IMR-90 (cell line): Measurements from ENCODE around the gene RPS10. TPM values are rescaled to one million over a fixed set of nuclear protein-coding genes. Genes with fewer than 3 reads are reported as not detected.

Source experiments
- ATAC-seq: fragments of 200-7000 bp; cut with Tn5 transposase; 2 replicates; pipeline ENCODE4 v1.9.1; 2020; ENCODE audit warnings: low read depth, mild to moderate bottlenecking, moderate library complexity
- BruUV-seq: library from RNA; stranded (reverse); fragments of 400-500 nt; replicated peaks from 2 replicates; lab custom pipeline; 2021; lab: Mats Ljungman, UMichigan
- CTCF ChIA-PET: fragments of 300-600 bp; formaldehyde crosslinking; extraction: SDS; loops from one replicate; lab custom pipeline; 2021; ENCODE audit warnings: antibody characterized with exemption; lab: Yijun Ruan, JAX
- POLR2A ChIA-PET: fragments of 300-600 bp; sonication (Branson Sonifier 250); formaldehyde crosslinking; loops from one replicate; lab custom pipeline; 2022; ENCODE audit warnings: antibody characterized with exemption; ENCODE audit not compliant: unreplicated experiment; lab: Charles Lee
- DNase-seq: peaks from one replicate; pipeline ENCODE4 v3.0.0; 2013
- H2AFZ ChIP-seq: replicated peaks from 2 replicates; pipeline ENCODE3; 2013; ENCODE audit warnings: low read length, mild to moderate bottlenecking; ENCODE audit not compliant: poor library complexity
- H2AK5ac ChIP-seq: 2 replicates; pipeline ENCODE4 v1.6.1; 2013; ENCODE audit warnings: low read depth, low read length, inconsistent platforms
- H2AK9ac ChIP-seq: replicated peaks from 2 replicates; pipeline ENCODE3; 2013; ENCODE audit warnings: mild to moderate bottlenecking, low read depth, low read length, moderate library complexity; ENCODE audit not compliant: poor library complexity
- H2BK120ac ChIP-seq: 2 replicates; pipeline ENCODE4 v1.6.1; 2013; ENCODE audit warnings: low read depth, low read length, inconsistent platforms
- H2BK15ac ChIP-seq: 3 replicates; pipeline ENCODE4 v1.6.1; 2013; ENCODE audit warnings: low read depth, low read length, inconsistent platforms
- H2BK20ac ChIP-seq: 2 replicates; pipeline ENCODE4 v1.6.1; 2013; ENCODE audit warnings: low read depth, mild to moderate bottlenecking, inconsistent platforms, low read length, moderate library complexity
- H2BK5ac ChIP-seq: 2 replicates; pipeline ENCODE4 v1.6.1; 2013; ENCODE audit warnings: mild to moderate bottlenecking, low read depth, low read length, inconsistent platforms; ENCODE audit not compliant: poor library complexity, severe bottlenecking
- H3K14ac ChIP-seq: replicated peaks from 2 replicates; pipeline ENCODE4 v1.6.1; 2013; ENCODE audit warnings: low read depth, low read length, inconsistent platforms
- H3K18ac ChIP-seq: 2 replicates; pipeline ENCODE4 v1.6.1; 2013; ENCODE audit warnings: low read depth, low read length, control low read depth
- H3K23ac ChIP-seq: 2 replicates; pipeline ENCODE4 v1.6.1; 2013; ENCODE audit warnings: low read depth, low read length, inconsistent platforms
- H3K27ac ChIP-seq: 2 replicates; pipeline ENCODE4 v1.5.1; 2013; ENCODE audit warnings: mild to moderate bottlenecking, control low read depth, low read length; ENCODE audit not compliant: insufficient read depth
- H3K27me3 ChIP-seq: 2 replicates; pipeline ENCODE4 v1.6.1; 2013; ENCODE audit warnings: low read length; ENCODE audit not compliant: control insufficient read depth, insufficient read depth
- H3K36me3 ChIP-seq: 2 replicates; pipeline ENCODE4 v1.6.1; 2013; ENCODE audit warnings: low read length, mixed read lengths; ENCODE audit not compliant: control insufficient read depth, insufficient read depth
- H3K4ac ChIP-seq: 2 replicates; pipeline ENCODE4 v1.6.1; 2013; ENCODE audit warnings: low read depth, low read length, inconsistent platforms
- H3K4me1 ChIP-seq: 2 replicates; pipeline ENCODE4 v1.6.1; 2013; ENCODE audit warnings: low read length, mixed read lengths; ENCODE audit not compliant: control insufficient read depth, insufficient read depth
- H3K4me2 ChIP-seq: 2 replicates; pipeline ENCODE4 v1.6.1; 2013; ENCODE audit warnings: low read depth, mild to moderate bottlenecking, control low read depth, low read length, moderate library complexity
- H3K4me3 ChIP-seq: 2 replicates; pipeline ENCODE4 v1.5.1; 2013; ENCODE audit warnings: low read depth, mild to moderate bottlenecking, control low read depth, low read length, moderate library complexity; ENCODE audit not compliant: insufficient read depth
- H3K56ac ChIP-seq: 2 replicates; pipeline ENCODE4 v1.6.1; 2013; ENCODE audit warnings: low read length, inconsistent platforms; ENCODE audit not compliant: insufficient read depth; ENCODE audit errors: extremely low read depth
- H3K79me1 ChIP-seq, 2 experiments: 2 replicates each; pipeline ENCODE4 v1.6.1; 2013; ENCODE audit warnings: low read length in 2 of 2, inconsistent platforms in 1 of 2, low read depth in 1 of 2
- H3K9ac ChIP-seq: 2 replicates; pipeline ENCODE4 v1.6.1; 2013; ENCODE audit warnings: low read depth, low read length, control low read depth
- H3K9me1 ChIP-seq: 2 replicates; pipeline ENCODE4 v1.6.1; 2013; ENCODE audit warnings: low read length, inconsistent platforms; ENCODE audit not compliant: insufficient read depth
- H3K9me3 ChIP-seq: 2 replicates; pipeline ENCODE4 v1.6.1; 2013; ENCODE audit warnings: low read length; ENCODE audit not compliant: control insufficient read depth, insufficient read depth
- H4K20me1 ChIP-seq: 2 replicates; pipeline ENCODE4 v1.6.1; 2013; ENCODE audit warnings: low read length, inconsistent platforms; ENCODE audit not compliant: insufficient read depth
- H4K5ac ChIP-seq: 2 replicates; pipeline ENCODE4 v1.6.1; 2013; ENCODE audit warnings: mild to moderate bottlenecking, low read depth, low read length, control low read depth
- H4K8ac ChIP-seq, 2 experiments: 2 replicates each; pipeline ENCODE4 v1.6.1; 2013; ENCODE audit warnings: low read depth in 2 of 2, low read length in 2 of 2, control low read depth in 1 of 2, inconsistent platforms in 1 of 2
- H4K91ac ChIP-seq: 2 replicates; pipeline ENCODE4 v1.6.1; 2013; ENCODE audit warnings: low read depth, low read length, inconsistent platforms; ENCODE audit not compliant: insufficient read depth
- BHLHE40 ChIP-seq: fragments of 150-350 bp; IDR thresholded peaks from 2 replicates; pipeline ENCODE4 v1.6.1; 2016; ENCODE audit warnings: mild to moderate bottlenecking, low read depth, low read length
- CEBPB ChIP-seq: IDR thresholded peaks from 2 replicates; pipeline ENCODE4 v1.6.1; 2012; ENCODE audit warnings: low read depth, low read length, improper control_type of control experiment
- CHD1 ChIP-seq: IDR thresholded peaks from 2 replicates; pipeline ENCODE4 v1.6.1; 2012; ENCODE audit warnings: low read depth, low read length, improper control_type of control experiment
- FOS ChIP-seq: fragments of 150-350 bp; IDR thresholded peaks from 2 replicates; pipeline ENCODE4 v1.6.1; 2016; ENCODE audit warnings: low read depth, low read length
- MAFK ChIP-seq: IDR thresholded peaks from 2 replicates; pipeline ENCODE4 v1.6.1; 2012; ENCODE audit warnings: low read depth, low read length, improper control_type of control experiment
- MXI1 ChIP-seq: IDR thresholded peaks from 2 replicates; pipeline ENCODE4 v1.6.1; 2012; ENCODE audit warnings: low read depth, mild to moderate bottlenecking, low read length, moderate library complexity, borderline replicate concordance
- NFE2L2 ChIP-seq: fragments of 150-350 bp; IDR thresholded peaks from 2 replicates; pipeline ENCODE4 v1.6.1; 2016; ENCODE audit warnings: low read depth, mild to moderate bottlenecking, low read length
- POLR2A ChIP-seq: IDR thresholded peaks from 2 replicates; pipeline ENCODE4 v1.6.1; 2012; ENCODE audit warnings: mild to moderate bottlenecking, low read depth, low read length
- RCOR1 ChIP-seq: IDR thresholded peaks from 2 replicates; pipeline ENCODE4 v1.6.1; 2012; ENCODE audit warnings: mild to moderate bottlenecking, low read length, improper control_type of control experiment; ENCODE audit not compliant: insufficient replicate concordance
- RFX5 ChIP-seq: IDR thresholded peaks from 2 replicates; pipeline ENCODE4 v1.8.0; 2012; ENCODE audit warnings: low read depth, mild to moderate bottlenecking, low read length, moderate library complexity
- SMC3 ChIP-seq: fragments of 150-350 bp; IDR thresholded peaks from 2 replicates; pipeline ENCODE4 v1.6.1; 2016; ENCODE audit warnings: low read depth, mild to moderate bottlenecking, antibody characterized with exemption, low read length, moderate library complexity
- WGBS, 2 experiments: methylation state at CpG; one replicate each; pipeline versions ENCODE4 v1.1.5 to v1.1.7; 2013; ENCODE audit warnings: missing lambda C conversion rate in 2 of 2; ENCODE audit not compliant: insufficient read length in 1 of 2; ENCODE audit errors: extremely low coverage in 2 of 2; 5-methylcytosine and 5-hydroxymethylcytosine counted together
- dilution Hi-C: fragments of 300-500 bp; cut with HindIII; formaldehyde crosslinking; loops from one replicate; pipeline ENCODE4 v1.14.3; 2018; ENCODE audit warnings: low sequenced_read_pairs; ENCODE audit not compliant: unreplicated experiment
- in situ Hi-C: fragments of 300-500 bp; cut with MboI; formaldehyde crosslinking; loops from 3 replicates; pipeline ENCODE4 v1.14.3; 2019; ENCODE audit warnings: low sequenced_read_pairs, inconsistent platforms, mixed read lengths
- intact Hi-C: fragments of 100-400 bp; cut with micrococcal nuclease; formaldehyde crosslinking; loops from 2 replicates; pipeline ENCODE4 v1.10.0; 2022
- polyA plus RNA-seq, 3 experiments: library from polyadenylated mRNA; depleted of rRNA; stranded (reverse); fragments of >200 nt; gene quantifications; 2 replicates each; pipeline ENCODE4 v1.2.3, GENCODE V29; 2012; ENCODE audit warnings: low replicate concordance in 1 of 3
- total RNA-seq: library from RNA; depleted of rRNA; stranded (reverse); fragments of >200 nt; gene quantifications from 2 replicates; pipeline ENCODE4 v1.2.3, GENCODE V29; 2012
- TF ChIP-seq, protein P1 (sequence below): fragments of 150-350 bp; IDR thresholded peaks from 2 replicates; pipeline ENCODE4 v1.6.1; 2017; ENCODE audit warnings: mild to moderate bottlenecking, antibody characterized with exemption, low read length, low read depth
- TF ChIP-seq, protein P2 (sequence below): fragments of 150-350 bp; IDR thresholded peaks from 2 replicates; pipeline ENCODE4 v1.6.1; 2016; ENCODE audit warnings: low read depth, mild to moderate bottlenecking, low read length, moderate library complexity, borderline replicate concordance

Gene RPS10
- total and polyA plus RNA-seq, 2 of the 4 experiments (the other 2 are of a cell fraction): 5,462 to 5,584 TPM

DNA sequence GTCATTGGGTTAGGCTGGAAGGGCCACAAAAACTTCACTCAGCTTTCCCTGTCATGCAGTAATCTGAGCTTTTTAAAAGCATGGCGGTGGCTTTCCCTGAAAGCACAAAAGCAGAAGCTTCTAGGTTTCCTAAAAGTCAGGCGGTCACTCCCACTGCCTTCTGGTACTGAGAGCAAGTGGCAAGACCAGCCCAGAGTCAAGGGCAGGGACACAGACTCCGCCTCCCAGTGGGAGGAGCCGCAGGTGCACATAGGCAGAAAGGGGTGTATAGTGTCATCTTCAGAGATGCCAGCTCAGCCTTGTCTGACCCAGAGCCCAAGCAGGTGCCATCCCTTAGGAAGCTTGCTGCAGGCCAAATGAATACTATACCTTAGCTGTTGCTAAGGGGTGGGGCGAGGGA is 22.0 kb upstream of the RPS10 start:
- DNase-seq (no peak), ATAC-seq (no peak)
- H2BK15ac ChIP-seq: no peak overlapping the region
- H2BK120ac ChIP-seq: no peak overlapping the region
- H3K4me3 ChIP-seq: no peak overlapping the region
- no peak overlapping the region for H4K91ac ChIP-seq
- H2BK5ac ChIP-seq: no peak overlapping the region
- no peak overlapping the region for H3K4ac ChIP-seq
- no peaks in the 10 kb centered on the region for H3K9me1 ChIP-seq
- no peak overlapping the region for H2AFZ ChIP-seq
- no peak overlapping the region for H3K23ac ChIP-seq
- no peak overlapping the region for H2AK9ac ChIP-seq
- no peak overlapping the region for H3K18ac ChIP-seq
- H3K14ac ChIP-seq: no peak overlapping the region
- H3K27me3 ChIP-seq: peaks cover 17% of the 10 kb centered on the region
- no peaks in the 10 kb centered on the region for H3K4me1 ChIP-seq
- no peaks in the 10 kb centered on the region for H3K36me3 ChIP-seq
- H2AK5ac ChIP-seq: no peak overlapping the region
- in situ Hi-C loops: no loop called here
- H4K20me1 ChIP-seq: no peaks in the 10 kb centered on the region
- WGBS, 2 experiments: 44% methylated on average over 3 of the region's 5 CpGs; no CpG with 5 or more reads in 1 of the 2 experiments
- H3K56ac ChIP-seq: no peak overlapping the region
- TF ChIP-seq CHD1 (no peak), MXI1 (no peak), BHLHE40 (no peak), RFX5 (no peak), RCOR1 (no peak), FOS (no peak), MAFK (no peak), NFE2L2 (no peak), SMC3 (no peak), POLR2A (no peak), CEBPB (no peak)
- TF ChIP-seq, protein P1, sequence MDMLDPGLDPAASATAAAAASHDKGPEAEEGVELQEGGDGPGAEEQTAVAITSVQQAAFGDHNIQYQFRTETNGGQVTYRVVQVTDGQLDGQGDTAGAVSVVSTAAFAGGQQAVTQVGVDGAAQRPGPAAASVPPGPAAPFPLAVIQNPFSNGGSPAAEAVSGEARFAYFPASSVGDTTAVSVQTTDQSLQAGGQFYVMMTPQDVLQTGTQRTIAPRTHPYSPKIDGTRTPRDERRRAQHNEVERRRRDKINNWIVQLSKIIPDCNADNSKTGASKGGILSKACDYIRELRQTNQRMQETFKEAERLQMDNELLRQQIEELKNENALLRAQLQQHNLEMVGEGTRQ: no peak
- TF ChIP-seq, protein P2, sequence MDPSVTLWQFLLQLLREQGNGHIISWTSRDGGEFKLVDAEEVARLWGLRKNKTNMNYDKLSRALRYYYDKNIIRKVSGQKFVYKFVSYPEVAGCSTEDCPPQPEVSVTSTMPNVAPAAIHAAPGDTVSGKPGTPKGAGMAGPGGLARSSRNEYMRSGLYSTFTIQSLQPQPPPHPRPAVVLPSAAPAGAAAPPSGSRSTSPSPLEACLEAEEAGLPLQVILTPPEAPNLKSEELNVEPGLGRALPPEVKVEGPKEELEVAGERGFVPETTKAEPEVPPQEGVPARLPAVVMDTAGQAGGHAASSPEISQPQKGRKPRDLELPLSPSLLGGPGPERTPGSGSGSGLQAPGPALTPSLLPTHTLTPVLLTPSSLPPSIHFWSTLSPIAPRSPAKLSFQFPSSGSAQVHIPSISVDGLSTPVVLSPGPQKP: no peak
- H3K4me2 ChIP-seq: no peak overlapping the region
- H3K79me1 ChIP-seq: no peaks in the 10 kb centered on the region
- dilution Hi-C loops: no loop called here
- ChIA-PET CTCF (interaction anchor here (0.8 to 1.1 kb wide), 2 partner anchors 173 to 454 kb away, joined by 4 to 7 read pairs; no protein-coding TSS in a partner anchor), POLR2A (no interaction called here)
- no peak overlapping the region for H4K8ac ChIP-seq
- H3K9me3 ChIP-seq: peaks cover 8% of the 10 kb centered on the region
- H3K9ac ChIP-seq: no peak overlapping the region
- no peak overlapping the region for H3K27ac ChIP-seq
- intact Hi-C loops: no loop called here
- BruUV-seq: no TSS peak
- H4K5ac ChIP-seq: no peak overlapping the region
- no peak overlapping the region for H2BK20ac ChIP-seq
